Activated CD8-positive, alpha-beta memory T cell treated with anti-CD3 and anti-CD28 coated beads, Interleukin-2, amount 50 U/mL, for 1 hour (primary cell): ENCODE data around the gene ANTXR2.

Source experiments
- DNase-seq: peaks from one replicate; pipeline ENCODE4 v3.0.0-alpha.2; 2020; ENCODE audit errors: extremely low read depth

Gene ANTXR2

GRCh38 chr4:80092088-80092487, 19.1 kb upstream of the ANTXR2 start:
- DNase-seq = no peak

GRCh38 chr4:80091688-80092087, 18.7 kb upstream of the ANTXR2 start:
- DNase-seq = no peak

GRCh38 chr4:80091184-80091583, 18.2 kb upstream of the ANTXR2 start:
- no peak for DNase-seq

GRCh38 chr4:80090090-80090489, 17.1 kb upstream of the ANTXR2 start:
- no peak for DNase-seq

- no peak for DNase-seq
Observed at GRCh38 chr4:80088471-80088870, 15.4 kb upstream of the ANTXR2 start.

GRCh38 chr4:80086296-80086695, 13.3 kb upstream of the ANTXR2 start:
- no peak for DNase-seq

GRCh38 chr4:80085081-80085480, 12.1 kb upstream of the ANTXR2 start:
- no peak for DNase-seq

- no peak for DNase-seq
Observed at GRCh38 chr4:80082693-80083092, 9.7 kb upstream of the ANTXR2 start.

GRCh38 chr4:80081566-80081965, 8.5 kb upstream of the ANTXR2 start:
- no peak for DNase-seq

GRCh38 chr4:80079255-80079923, 6.4 kb upstream of the ANTXR2 start:
- no peak for DNase-seq

- DNase-seq = no peak
Observed at GRCh38 chr4:80078346-80079092, 5.5 kb upstream of the ANTXR2 start.

- DNase-seq = no peak
Observed at GRCh38 chr4:80077639-80078038, 4.6 kb upstream of the ANTXR2 start.

- no peak for DNase-seq
Observed at GRCh38 chr4:80076681-80077080, 3.7 kb upstream of the ANTXR2 start.

- DNase-seq = no peak
Observed at GRCh38 chr4:80075995-80076675, 3.1 kb upstream of the ANTXR2 start.

- DNase-seq = no peak
Observed at GRCh38 chr4:80074651-80075050, 1.6 kb upstream of the ANTXR2 start.

- no peak for DNase-seq
Observed at GRCh38 chr4:80074069-80074468, 1.0 kb upstream of the ANTXR2 start.

GRCh38 chr4:80073473-80074008, 512 bp upstream of the ANTXR2 start:
- no peak for DNase-seq

GRCh38 chr4:80072228-80072743, 743 bp downstream of the ANTXR2 start:
- DNase-seq = no peak

GRCh38 chr4:80071604-80072227, 1.3 kb downstream of the ANTXR2 start:
- no peak for DNase-seq

- no peak for DNase-seq
Observed at GRCh38 chr4:80070880-80071603, 2.0 kb downstream of the ANTXR2 start.
